Naive thymus-derived CD4-positive, alpha-beta T cell (primary cell): ENCODE measurements around the gene RSAD2. TPM values are rescaled to one million over a fixed set of nuclear protein-coding genes. Genes with fewer than 3 reads are reported as not detected.

ENCODE experiments used
- ATAC-seq: fragments of 150-1000 bp; cut with Tn5 transposase; 2 replicates; pipeline ENCODE4 v1.10.0; 2021; ENCODE audit warnings: mild to moderate bottlenecking, moderate library complexity
- CTCF ChIA-PET: fragments of 350-600 bp; sonication (Branson Sonifier 250); formaldehyde crosslinking; loops from one replicate; lab custom pipeline; 2021; ENCODE audit warnings: antibody characterized with exemption; lab: Charles Lee
- POLR2A ChIA-PET: fragments of 350-600 bp; sonication (Branson Sonifier 250); formaldehyde crosslinking; loops from one replicate; lab custom pipeline; 2021; ENCODE audit warnings: antibody characterized with exemption, inconsistent platforms; lab: Charles Lee
- DNase-seq, 9 donors: peaks; one replicate each; pipeline versions ENCODE4 v3.0.0 to v3.0.0-alpha.2; 2020 to 2022; ENCODE audit warnings: mixed read lengths in 1 of 9
- H3K27ac ChIP-seq: one replicate; pipeline ENCODE4 v1.7.0; 2013; ENCODE audit warnings: mild to moderate bottlenecking, low read depth, low read length, moderate library complexity
- H3K27me3 ChIP-seq, 2 donors: one replicate each; pipeline ENCODE4 v1.7.0; 2013; ENCODE audit warnings: low read length in 2 of 2, mild to moderate bottlenecking in 2 of 2, moderate library complexity in 2 of 2; ENCODE audit not compliant: control insufficient read depth in 2 of 2, insufficient read depth in 2 of 2
- H3K36me3 ChIP-seq, 3 experiments: 1 replicate in 2 of 3; 2 replicates in 1 of 3; pipeline ENCODE4 v1.7.0; 2013; ENCODE audit warnings: low read length in 3 of 3, mild to moderate bottlenecking in 3 of 3, moderate library complexity in 1 of 3; ENCODE audit not compliant: insufficient read depth in 3 of 3, control insufficient read depth in 2 of 3
- H3K4me1 ChIP-seq, 2 donors: one replicate each; pipeline ENCODE4 v1.7.0; 2013; ENCODE audit warnings: low read length in 2 of 2, mild to moderate bottlenecking in 2 of 2, moderate library complexity in 1 of 2; ENCODE audit not compliant: control insufficient read depth in 2 of 2, insufficient read depth in 2 of 2
- H3K4me3 ChIP-seq: 2 replicates; pipeline ENCODE4 v1.7.0; 2013; ENCODE audit warnings: mild to moderate bottlenecking, low read length
- H3K9me3 ChIP-seq, 3 experiments: 1 replicate in 2 of 3; 2 replicates in 1 of 3; pipeline ENCODE4 v1.7.0; 2013; ENCODE audit warnings: low read length in 3 of 3; ENCODE audit not compliant: control insufficient read depth in 2 of 3
- H3K27ac Mint-ChIP-seq, 9 donors: one replicate each; pipeline ENCODE4 v1.8.0; 2020 to 2022; ENCODE audit warnings: mixed read lengths in 9 of 9, mild to moderate bottlenecking in 8 of 9, moderate library complexity in 5 of 9, inconsistent platforms in 2 of 9
- H3K27me3 Mint-ChIP-seq, 5 donors: one replicate each; pipeline ENCODE4 v1.8.0; 2021 to 2022; ENCODE audit warnings: mixed read lengths in 5 of 5, mild to moderate bottlenecking in 1 of 5
- H3K36me3 Mint-ChIP-seq, 5 donors: one replicate each; pipeline ENCODE4 v1.8.0; 2020 to 2022; ENCODE audit warnings: mixed read lengths in 5 of 5, mild to moderate bottlenecking in 3 of 5, inconsistent platforms in 1 of 5
- H3K4me1 Mint-ChIP-seq, 7 donors: one replicate each; pipeline ENCODE4 v1.8.0; 2020 to 2022; ENCODE audit warnings: mixed read lengths in 7 of 7, mild to moderate bottlenecking in 3 of 7, inconsistent platforms in 1 of 7
- H3K4me3 Mint-ChIP-seq, 10 donors: one replicate each; pipeline ENCODE4 v1.8.0; 2020 to 2022; ENCODE audit warnings: mild to moderate bottlenecking in 10 of 10, mixed read lengths in 10 of 10, moderate library complexity in 6 of 10, inconsistent platforms in 2 of 10
- H3K9me3 Mint-ChIP-seq, 11 donors: one replicate each; pipeline ENCODE4 v1.8.0; 2020 to 2022; ENCODE audit warnings: mixed read lengths in 11 of 11, mild to moderate bottlenecking in 4 of 11, inconsistent platforms in 1 of 11, moderate library complexity in 1 of 11
- intact Hi-C, 2 donors: fragments of 100-400 bp; cut with micrococcal nuclease; formaldehyde crosslinking; loops; one replicate each; pipeline ENCODE4 v1.15.1; 2023
- polyA plus RNA-seq, 2 donors: library from polyadenylated mRNA; unstranded; fragments of 300-500 nt; fragmentation: Illumina TruSeq; gene quantifications; one replicate each; pipeline ENCODE4 v1.2.3, GENCODE V29; 2021
- total RNA-seq, 6 experiments: library from RNA in 5 of 6; stranded (reverse) in 5 of 6; gene quantifications; 1 replicate in 5 of 6; 2 replicates in 1 of 6; pipeline ENCODE4 v1.2.3 and lab custom pipeline; 2021 to 2026

The RSAD2 gene
- total and polyA plus RNA-seq, 7 experiments from 2014 or later = 5.0 to 72.6 (median 6.6) TPM

- no peak for DNase-seq
- intact Hi-C loops = loop anchor here in 1 of 2 donors (5.0 kb wide), 1 partner anchor 34 kb away; no protein-coding TSS in a partner anchor
- H3K27me3 ChIP-seq = peaks cover 0 to 2% of the 10 kb centered on the region in 2 donors
- H3K27me3 Mint-ChIP-seq = no peaks in the 10 kb centered on the region
- peaks cover 41 to 89% (median 86%) of the 10 kb centered on the region in 7 donors for H3K4me1 Mint-ChIP-seq
- H3K4me3 Mint-ChIP-seq = peak overlapping the region in 2 of 10 donors; percentile 22 to 60
- no peak overlapping the region for H3K4me3 ChIP-seq
- CTCF ChIA-PET = interaction anchor here (1.2 kb wide), 1 partner anchor 14 kb away, joined by 3 read pairs; no protein-coding TSS in a partner anchor
- H3K36me3 Mint-ChIP-seq = peaks cover 3 to 56% (median 54%) of the 10 kb centered on the region in 5 donors
- ATAC-seq = no peak
- no peaks in the 10 kb centered on the region for H3K9me3 ChIP-seq
- POLR2A ChIA-PET = interaction anchor here (1.2 to 1.3 kb wide), 2 partner anchors 20 to 66 kb away, joined by 3 read pairs; no protein-coding TSS in a partner anchor
- peak overlapping the region in 5 of 9 donors; percentile 11 to 36 (median 26) for H3K27ac Mint-ChIP-seq
- H3K9me3 Mint-ChIP-seq = peaks cover 0 to 19% (median 9%) of the 10 kb centered on the region in 11 donors
- H3K4me1 ChIP-seq = peaks cover 0 to 45% of the 10 kb centered on the region in 2 donors
- peaks cover 0 to 3% (median 0%) of the 10 kb centered on the region in 3 experiments for H3K36me3 ChIP-seq
- H3K27ac ChIP-seq = no peak overlapping the region
Measured at GRCh38 chr2:6930923-6931647, 53.5 kb downstream of the RSAD2 start.

- Histone ChIP-seq H3K9me3 (no peaks in the 10 kb centered on the region), H3K4me3 (no peak overlapping the region), H3K36me3 (peaks cover 0 to 3% (median 0%) of the 10 kb centered on the region in 3 experiments), H3K4me1 (peaks cover 0 to 48% of the 10 kb centered on the region in 2 donors), H3K27ac (no peak overlapping the region), H3K27me3 (peaks cover 0 to 2% of the 10 kb centered on the region in 2 donors)
- no peak for ATAC-seq
- POLR2A ChIA-PET = interaction anchor here (0.6 to 1.3 kb wide), 4 partner anchors 21 to 67 kb away, joined by 3 read pairs; no protein-coding TSS in a partner anchor
- H3K27me3 Mint-ChIP-seq = no peaks in the 10 kb centered on the region
- CTCF ChIA-PET = interaction anchor here (0.9 to 2.2 kb wide), 2 partner anchors 12 to 15 kb away, joined by 3 to 6 read pairs; no protein-coding TSS in a partner anchor
- no peak for DNase-seq
- H3K27ac Mint-ChIP-seq = peak overlapping the region in 4 of 9 donors; percentile 19 to 36 (median 30)
- peaks cover 0 to 17% (median 9%) of the 10 kb centered on the region in 11 donors for H3K9me3 Mint-ChIP-seq
- peak overlapping the region in 4 of 10 donors; percentile 4 to 60 (median 23) for H3K4me3 Mint-ChIP-seq
- peaks cover 3 to 53% (median 49%) of the 10 kb centered on the region in 5 donors for H3K36me3 Mint-ChIP-seq
- peaks cover 41 to 89% (median 86%) of the 10 kb centered on the region in 7 donors for H3K4me1 Mint-ChIP-seq
- intact Hi-C loops = loop anchor here in 1 of 2 donors (5.0 kb wide), 1 partner anchor 34 kb away; no protein-coding TSS in a partner anchor
Measured at GRCh38 chr2:6931753-6932152, 54.2 kb downstream of the RSAD2 start.

- H3K4me3 ChIP-seq = no peak overlapping the region
- H3K36me3 ChIP-seq = peaks cover 0 to 3% (median 0%) of the 10 kb centered on the region in 3 experiments
- Mint-ChIP-seq H3K9me3 (peaks cover 0 to 16% (median 9%) of the 10 kb centered on the region in 11 donors), H3K27ac (peak overlapping the region in 3 of 9 donors; percentile 19 to 36 (median 26)), H3K4me3 (peak overlapping the region in 2 of 10 donors; percentile 19 to 60), H3K4me1 (peaks cover 40 to 89% (median 86%) of the 10 kb centered on the region in 7 donors), H3K36me3 (peaks cover 3 to 51% (median 45%) of the 10 kb centered on the region in 5 donors), H3K27me3 (no peaks in the 10 kb centered on the region)
- no peak for ATAC-seq
- peaks cover 0 to 52% of the 10 kb centered on the region in 2 donors for H3K4me1 ChIP-seq
- POLR2A ChIA-PET = interaction anchor here (0.6 to 1.3 kb wide), 5 partner anchors 21 to 67 kb away, joined by 3 read pairs; no protein-coding TSS in a partner anchor
- CTCF ChIA-PET = interaction anchor here (0.9 to 2.2 kb wide), 3 partner anchors 13 to 19 kb away, joined by 3 to 6 read pairs (median 3); no protein-coding TSS in a partner anchor
- H3K27ac ChIP-seq = no peak overlapping the region
- DNase-seq = no peak
- peaks cover 0 to 2% of the 10 kb centered on the region in 2 donors for H3K27me3 ChIP-seq
- intact Hi-C loops = loop anchor here in 1 of 2 donors (5.0 kb wide), 1 partner anchor 35 kb away; no protein-coding TSS in a partner anchor
- H3K9me3 ChIP-seq = no peaks in the 10 kb centered on the region
Measured at GRCh38 chr2:6932206-6932605, 54.6 kb downstream of the RSAD2 start.

- Mint-ChIP-seq H3K4me1 (peaks cover 45 to 93% (median 88%) of the 10 kb centered on the region in 7 donors), H3K36me3 (peaks cover 3 to 51% (median 42%) of the 10 kb centered on the region in 5 donors)
Measured at GRCh38 chr2:6932828-6933227, 55.3 kb downstream of the RSAD2 start.

GRCh38 chr2:6933911-6934310 lies 56.3 kb downstream of the RSAD2 start:
- peaks cover 3 to 41% (median 31%) of the 10 kb centered on the region in 5 donors for H3K36me3 Mint-ChIP-seq
- no peak for ATAC-seq
- Histone ChIP-seq H3K36me3 (no peaks in the 10 kb centered on the region), H3K4me3 (no peak overlapping the region), H3K27ac (no peak overlapping the region), H3K9me3 (no peaks in the 10 kb centered on the region), H3K27me3 (peaks cover 0 to 2% of the 10 kb centered on the region in 2 donors), H3K4me1 (peaks cover 3 to 47% of the 10 kb centered on the region in 2 donors)
- ChIA-PET CTCF (interaction anchor here (0.6 to 1.5 kb wide), 2 partner anchors 12 to 20 kb away, joined by 5 to 11 read pairs; no protein-coding TSS in a partner anchor), POLR2A (interaction anchor here (1.0 to 1.3 kb wide), 2 partner anchors 13 to 17 kb away, joined by 3 to 4 read pairs; partner anchors contain the start of gene RNF144A)
- DNase-seq = no peak
- intact Hi-C loops = loop anchor here in 1 of 2 donors (1.0 to 5.0 kb wide), 2 partner anchors 13 to 37 kb away; no protein-coding TSS in a partner anchor
- peaks cover 38 to 89% (median 83%) of the 10 kb centered on the region in 7 donors for H3K4me1 Mint-ChIP-seq
- no peaks in the 10 kb centered on the region for H3K27me3 Mint-ChIP-seq
- peak overlapping the region in 6 of 9 donors; percentile 12 to 85 (median 60) for H3K27ac Mint-ChIP-seq
- peaks cover 0 to 13% (median 8%) of the 10 kb centered on the region in 11 donors for H3K9me3 Mint-ChIP-seq
- H3K4me3 Mint-ChIP-seq = peak overlapping the region in 9 of 10 donors; percentile 1 to 72 (median 60)

More at GRCh38 chr2:6932828-6933227, 55.3 kb downstream of the RSAD2 start:
- no peaks in the 10 kb centered on the region for H3K27me3 Mint-ChIP-seq
- CTCF ChIA-PET = interaction anchor here (0.6 to 2.2 kb wide), 5 partner anchors 13 to 59 kb away, joined by 3 to 6 read pairs (median 3); no protein-coding TSS in a partner anchor
- intact Hi-C loops = loop anchor here in 1 of 2 donors (5.0 kb wide), 1 partner anchor 36 kb away; no protein-coding TSS in a partner anchor
- H3K4me3 Mint-ChIP-seq = peak overlapping the region in 6 of 10 donors; percentile 4 to 62 (median 46)
- H3K36me3 ChIP-seq = peaks cover 0 to under 1% (median 0%) of the 10 kb centered on the region in 3 experiments
- DNase-seq = no peak
- no peaks in the 10 kb centered on the region for H3K9me3 ChIP-seq
- H3K27ac Mint-ChIP-seq = peak overlapping the region in 6 of 9 donors; percentile 2 to 84 (median 59)
- POLR2A ChIA-PET = interaction anchor here (0.9 to 1.3 kb wide), 2 partner anchors 16 to 29 kb away, joined by 3 to 4 read pairs; partner anchors contain the start of gene RNF144A
- ATAC-seq = no peak
- H3K27me3 ChIP-seq = peaks cover 0 to 2% of the 10 kb centered on the region in 2 donors
- H3K4me3 ChIP-seq = no peak overlapping the region
- H3K4me1 ChIP-seq = peaks cover 3 to 58% of the 10 kb centered on the region in 2 donors
- H3K9me3 Mint-ChIP-seq = peaks cover 0 to 16% (median 9%) of the 10 kb centered on the region in 11 donors
- no peak overlapping the region for H3K27ac ChIP-seq
